Measurements from ENCODE around the gene SPATA31D4.
"Not testable (repeated sequence)": the region's sequence is repeated elsewhere in the genome, so short reads cannot be mapped to it uniquely, and the experiment has no call there.

DNA sequence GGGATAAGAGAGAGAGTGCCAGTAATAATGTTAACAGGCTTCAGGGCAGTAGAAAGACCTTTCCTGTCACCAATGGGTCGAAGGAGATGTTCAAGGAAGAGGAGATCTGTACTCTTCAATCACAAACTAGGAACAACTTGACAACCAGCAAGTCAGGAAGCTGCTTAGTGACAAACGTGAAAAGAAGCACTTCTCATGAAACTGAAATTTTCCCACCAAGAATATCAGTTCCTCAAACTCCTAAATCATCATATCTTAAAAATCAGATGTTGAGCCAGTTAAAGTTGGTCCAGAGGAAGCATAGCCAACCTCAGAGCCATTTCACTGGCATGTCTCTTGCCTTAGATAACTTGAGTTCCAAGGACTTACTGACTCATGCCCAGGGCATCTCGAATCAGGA, 20.4 kb downstream of the SPATA31D4 start:
- TF ChIP-seq, protein P1, sequence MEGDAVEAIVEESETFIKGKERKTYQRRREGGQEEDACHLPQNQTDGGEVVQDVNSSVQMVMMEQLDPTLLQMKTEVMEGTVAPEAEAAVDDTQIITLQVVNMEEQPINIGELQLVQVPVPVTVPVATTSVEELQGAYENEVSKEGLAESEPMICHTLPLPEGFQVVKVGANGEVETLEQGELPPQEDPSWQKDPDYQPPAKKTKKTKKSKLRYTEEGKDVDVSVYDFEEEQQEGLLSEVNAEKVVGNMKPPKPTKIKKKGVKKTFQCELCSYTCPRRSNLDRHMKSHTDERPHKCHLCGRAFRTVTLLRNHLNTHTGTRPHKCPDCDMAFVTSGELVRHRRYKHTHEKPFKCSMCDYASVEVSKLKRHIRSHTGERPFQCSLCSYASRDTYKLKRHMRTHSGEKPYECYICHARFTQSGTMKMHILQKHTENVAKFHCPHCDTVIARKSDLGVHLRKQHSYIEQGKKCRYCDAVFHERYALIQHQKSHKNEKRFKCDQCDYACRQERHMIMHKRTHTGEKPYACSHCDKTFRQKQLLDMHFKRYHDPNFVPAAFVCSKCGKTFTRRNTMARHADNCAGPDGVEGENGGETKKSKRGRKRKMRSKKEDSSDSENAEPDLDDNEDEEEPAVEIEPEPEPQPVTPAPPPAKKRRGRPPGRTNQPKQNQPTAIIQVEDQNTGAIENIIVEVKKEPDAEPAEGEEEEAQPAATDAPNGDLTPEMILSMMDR (conservative IDR thresholded peaks at IDR 0.05 in 1 of 2, IDR thresholded peaks at IDR 0.05 in 1 of 2; ENCODE audit: extremely low read depth in 1 of 2, insufficient read depth in 1 of 2, low read depth in 1 of 2, low read length in 2 of 2), result not testable (repeated sequence)
- TF ChIP-seq EZH2 (IDR thresholded peaks at IDR 0.05; ENCODE audit: borderline replicate concordance, low read length), result not testable (repeated sequence)
